K562 (cell line): ENCODE measurements around the gene SAPCD1. TPM values are rescaled to one million over a fixed set of nuclear protein-coding genes. Genes with fewer than 3 reads are reported as not detected.

Source experiments
- ARID2 ChIP-seq: fragments of 450-650 bp; IDR thresholded peaks from 2 replicates; pipeline ENCODE4 v1.6.1; 2017; ENCODE audit warnings: antibody characterized with exemption, mild to moderate bottlenecking
- ARID3A ChIP-seq: IDR thresholded peaks from 2 replicates; pipeline ENCODE4 v1.6.1; 2012; ENCODE audit warnings: low read depth, low read length, improper control_type of control experiment, borderline replicate concordance
- ARNT ChIP-seq, 2 experiments: fragments of 450-650 bp; IDR thresholded peaks; 2 replicates each; pipeline ENCODE4 v1.6.1; 2016; ENCODE audit warnings: mild to moderate bottlenecking in 1 of 2
- BRD4 ChIP-seq: fragments of 200-600 bp; sonication (generic); IDR thresholded peaks from 2 replicates; pipeline ENCODE4 v1.6.1; 2017; ENCODE audit warnings: inconsistent platforms
- CBX3 ChIP-seq, 2 experiments: IDR thresholded peaks; 1 replicate in 1 of 2; 2 replicates in 1 of 2; pipeline ENCODE4 v1.6.1; 2012; ENCODE audit warnings: inconsistent platforms in 2 of 2, low read length in 2 of 2, borderline replicate concordance in 1 of 2, control low read depth in 1 of 2
- CBX5 ChIP-seq: IDR thresholded peaks from 2 replicates; pipeline ENCODE4 v1.6.1; 2014; ENCODE audit warnings: low read depth, borderline replicate concordance
- ELK1 ChIP-seq: sonication (generic); formaldehyde crosslinking; IDR thresholded peaks from 2 replicates; pipeline ENCODE4 v1.8.1; 2022; ENCODE audit warnings: missing genetic modification reagents
- GTF2A2 ChIP-seq: IDR thresholded peaks from 2 replicates; pipeline ENCODE4 v1.6.1; 2016; ENCODE audit warnings: mild to moderate bottlenecking, missing genetic modification characterization, missing compliant biosample characterization
- HIVEP1 ChIP-seq: fragments of 250-450 bp; sonication (Bioruptor Pico); IDR thresholded peaks from 2 replicates; pipeline ENCODE4 v1.4.0; 2020; ENCODE audit warnings: mild to moderate bottlenecking
- MXI1 ChIP-seq: IDR thresholded peaks from 2 replicates; pipeline ENCODE4 v1.6.1; 2011; ENCODE audit warnings: low read depth, mild to moderate bottlenecking, improper control_type of control experiment, low read length
- PBX2 ChIP-seq, 2 experiments: IDR thresholded peaks in 1 of 2; conservative IDR thresholded peaks in 1 of 2; 2 replicates each; pipeline ENCODE4 v1.6.1; 2016; ENCODE audit warnings: low read depth in 2 of 2, mild to moderate bottlenecking in 1 of 2, missing compliant biosample characterization in 1 of 2, missing genetic modification characterization in 1 of 2, moderate library complexity in 1 of 2
- SAP30 ChIP-seq: fragments of 200-600 bp; sonication (generic); IDR thresholded peaks from 2 replicates; pipeline ENCODE4 v1.6.1; 2012; ENCODE audit warnings: borderline replicate concordance, low read depth, mild to moderate bottlenecking, moderate library complexity, low read length, control low read depth, inconsistent platforms; ENCODE audit not compliant: insufficient read depth, poor library complexity, severe bottlenecking
- SIN3A ChIP-seq, 2 experiments: fragments of 150-350 bp in 1 of 2; IDR thresholded peaks; 2 replicates each; pipeline ENCODE4 v1.6.1; 2011 to 2016; ENCODE audit warnings: borderline replicate concordance in 2 of 2, low read depth in 2 of 2, low read length in 2 of 2, mild to moderate bottlenecking in 2 of 2, moderate library complexity in 2 of 2; ENCODE audit not compliant: control insufficient read depth in 1 of 2
- STAG1 ChIP-seq: sonication (generic); formaldehyde crosslinking; IDR thresholded peaks from 2 replicates; pipeline ENCODE4 v1.5.0; 2020; ENCODE audit warnings: missing genetic modification reagents, borderline replicate concordance
- ZFP1 ChIP-seq: fragments of 450-650 bp; formaldehyde crosslinking; IDR thresholded peaks from 2 replicates; pipeline ENCODE4 v1.4.0; 2020; ENCODE audit warnings: mild to moderate bottlenecking, mixed read lengths
- ZNF12 ChIP-seq: sonication (generic); formaldehyde crosslinking; IDR thresholded peaks from 2 replicates; pipeline ENCODE4 v1.4.0; 2020; ENCODE audit warnings: mild to moderate bottlenecking, missing genetic modification reagents
- ZNF274 ChIP-seq: IDR thresholded peaks from 2 replicates; pipeline ENCODE4 v1.6.1; 2011; ENCODE audit warnings: low read depth, mild to moderate bottlenecking, low read length, moderate library complexity, borderline replicate concordance
- ZNF3 ChIP-seq: fragments of 250-450 bp; sonication (Bioruptor Pico); IDR thresholded peaks from 2 replicates; pipeline ENCODE4 v1.5.0; 2021; ENCODE audit warnings: mild to moderate bottlenecking, moderate library complexity
- ZNF79 ChIP-seq: fragments of 250-450 bp; sonication (Bioruptor Pico); IDR thresholded peaks from 2 replicates; pipeline ENCODE4 v1.4.0; 2020; ENCODE audit warnings: low read depth, mild to moderate bottlenecking, moderate library complexity
- polyA plus RNA-seq, 8 experiments: library from polyadenylated mRNA; depleted of rRNA in 4 of 8; stranded (reverse) in 5 of 8; unstranded in 3 of 8; fragments of >200 nt; fragmentation: Nextera tagmentation in 2 of 8; fragmentation: Illumina TruSeq in 1 of 8; extraction: Ambion mirVana in 2 of 8; extraction: Trizol in 1 of 8; gene quantifications; 2 replicates each; pipeline versions ENCODE4 v1.2.1 to v1.2.3, GENCODE V29; 2011 to 2014; ENCODE audit warnings: inconsistent platforms in 1 of 8, missing spikeins in 1 of 8
- total RNA-seq, 7 experiments: library from RNA; depleted of rRNA in 6 of 7; stranded (reverse); fragments of >200 nt in 6 of 7; fragmentation: Illumina TruSeq in 2 of 7; extraction: Trizol in 2 of 7; gene quantifications; 2 replicates each; pipeline versions ENCODE4 v1.2.1 to v1.2.3, GENCODE V29; 2011 to 2021; ENCODE audit warnings: low replicate concordance in 1 of 7
- TF ChIP-seq, protein P1 (sequence below): fragments of 200-800 bp; sonication (Bioruptor generic); IDR thresholded peaks from 2 replicates; pipeline ENCODE4 v1.6.1; 2017; ENCODE audit warnings: missing genetic modification characterization, missing compliant biosample characterization

Gene SAPCD1
- total and polyA plus RNA-seq, 9 of the 15 experiments (the other 6 are each of a cell fraction or from before 2014, with no cell fraction given) = 2.6 to 30.2 (median 7.4) TPM

DNA sequence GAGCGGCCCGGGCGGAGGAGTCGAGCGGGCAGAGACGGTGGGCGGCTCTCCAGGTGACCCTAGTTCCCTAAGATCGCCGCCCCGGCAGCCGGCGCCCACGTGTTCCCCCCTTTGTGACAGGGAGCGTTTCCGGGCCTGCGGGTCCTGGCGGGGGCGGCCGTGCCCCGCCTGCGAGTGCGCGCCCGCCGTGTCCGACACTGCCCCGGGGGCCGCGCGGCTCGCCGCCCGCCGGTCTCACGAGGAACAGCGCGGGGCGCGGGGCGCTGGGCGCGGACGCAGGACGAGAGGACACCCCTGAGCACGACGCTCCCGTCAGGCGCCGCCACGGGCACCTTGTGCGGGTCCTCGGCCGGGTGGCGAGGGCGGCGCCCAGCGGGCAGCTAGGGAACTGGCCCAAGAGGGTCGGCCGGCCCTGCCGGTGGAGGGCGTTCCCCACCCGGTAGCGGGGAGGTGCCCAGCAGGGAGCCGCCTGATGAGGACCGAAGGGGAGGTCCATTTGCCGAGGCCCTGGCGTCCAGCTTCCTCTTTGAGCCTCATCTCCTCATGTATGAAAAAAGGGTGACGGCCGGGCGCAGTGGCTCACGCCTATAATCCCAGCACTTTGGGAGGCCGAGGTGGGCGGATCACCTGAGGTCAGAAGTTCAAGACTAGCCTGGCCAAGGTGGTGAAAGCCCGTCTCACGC lies 33.3 kb downstream of the SAPCD1 start, which contains the start of gene VARS1 (continued):
- peak; percentile 28; the same call in 1 of the 2 replicates for TF ChIP-seq ARID3A
- TF ChIP-seq ZNF274 = no peak
- TF ChIP-seq SIN3A (IDR thresholded peaks at IDR 0.05; ENCODE audit: borderline replicate concordance in 2 of 2, control insufficient read depth in 1 of 2, low read depth in 2 of 2, low read length in 2 of 2) = peak; percentile 99
- TF ChIP-seq ZFP1 = no peak
- peak in 1 of 2 experiments; percentile 70; a peak in 1 of 3 replicates for TF ChIP-seq CBX3 (IDR thresholded peaks at IDR 0.05; ENCODE audit: borderline replicate concordance in 1 of 2, low read length in 2 of 2)
- no peak for TF ChIP-seq SAP30
- no peak for TF ChIP-seq ZNF79 (CRISPR knock-in tag)
- no peak for TF ChIP-seq BRD4
- TF ChIP-seq ZNF12 (CRISPR knock-in tag) = peak; percentile 70; the same call in 1 of the 2 replicates
- no peak for TF ChIP-seq STAG1 (CRISPR knock-in tag)
- TF ChIP-seq, protein P1, sequence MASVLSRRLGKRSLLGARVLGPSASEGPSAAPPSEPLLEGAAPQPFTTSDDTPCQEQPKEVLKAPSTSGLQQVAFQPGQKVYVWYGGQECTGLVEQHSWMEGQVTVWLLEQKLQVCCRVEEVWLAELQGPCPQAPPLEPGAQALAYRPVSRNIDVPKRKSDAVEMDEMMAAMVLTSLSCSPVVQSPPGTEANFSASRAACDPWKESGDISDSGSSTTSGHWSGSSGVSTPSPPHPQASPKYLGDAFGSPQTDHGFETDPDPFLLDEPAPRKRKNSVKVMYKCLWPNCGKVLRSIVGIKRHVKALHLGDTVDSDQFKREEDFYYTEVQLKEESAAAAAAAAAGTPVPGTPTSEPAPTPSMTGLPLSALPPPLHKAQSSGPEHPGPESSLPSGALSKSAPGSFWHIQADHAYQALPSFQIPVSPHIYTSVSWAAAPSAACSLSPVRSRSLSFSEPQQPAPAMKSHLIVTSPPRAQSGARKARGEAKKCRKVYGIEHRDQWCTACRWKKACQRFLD = peak; percentile 99
- TF ChIP-seq HIVEP1 (CRISPR knock-in tag) = no peak
- no peak for TF ChIP-seq ARNT (IDR thresholded peaks at IDR 0.05)
- TF ChIP-seq GTF2A2 (tag) = no peak; the same call in 1 of the 2 replicates
- TF ChIP-seq CBX5 = peak; percentile 61; the same call in 1 of the 2 replicates
- no peak for TF ChIP-seq ZNF3 (CRISPR knock-in tag)
- no peak for TF ChIP-seq PBX2 (CRISPR knock-in tag; IDR thresholded peaks at IDR 0.05; ENCODE audit: low read depth)
- TF ChIP-seq PBX2 (tag; conservative IDR thresholded peaks at IDR 0.05; ENCODE audit: low read depth) = peak; percentile 82
- 0 out of 2 replicates have a peak, but pooled peaks have one; percentile 79 for TF ChIP-seq ELK1 (CRISPR knock-in tag)
- peak; percentile 99 for TF ChIP-seq MXI1
- peak; percentile 55 for TF ChIP-seq ARID2
